Upper lobe of left lung (tissue), 6 donors: ENCODE results near the gene YAP1. TPM values are rescaled to one million over a fixed set of nuclear protein-coding genes. Genes with fewer than 3 reads are reported as not detected.
A peak's percentile ranks its signal among the peaks of the same experiment; 100 is the strongest.

Source experiments
- ATAC-seq, 2 donors: fragments of 200-7000 bp; cut with Tn5 transposase; one replicate each; pipeline ENCODE4 v1.9.1; 2022; ENCODE audit warnings: mild to moderate bottlenecking in 2 of 2, moderate library complexity in 2 of 2; ENCODE audit not compliant: low FRiP score in 2 of 2
- DNase-seq, 2 donors: peaks; one replicate each; pipeline ENCODE4 v3.0.0-alpha.2; 2019 to 2020
- H3K27ac ChIP-seq, 4 donors: fragments of 200-600 bp; sonication (generic); one replicate each; pipeline ENCODE4 v1.5.1; 2016 to 2019
- H3K27me3 ChIP-seq, 4 donors: fragments of 200-600 bp; sonication (generic); one replicate each; pipeline ENCODE4 v1.5.1; 2017 to 2019
- H3K36me3 ChIP-seq, 4 donors: fragments of 200-600 bp; sonication (generic); one replicate each; pipeline ENCODE4 v1.5.1; 2016 to 2019
- H3K4me1 ChIP-seq, 4 donors: fragments of 200-600 bp; sonication (generic); one replicate each; pipeline ENCODE4 v1.5.1; 2018 to 2019
- H3K4me3 ChIP-seq, 4 donors: fragments of 200-600 bp; sonication (generic); one replicate each; pipeline ENCODE4 v1.5.1; 2017 to 2019; ENCODE audit warnings: mild to moderate bottlenecking in 2 of 4, moderate library complexity in 1 of 4
- H3K9me3 ChIP-seq, 4 donors: fragments of 200-600 bp; sonication (generic); one replicate each; pipeline ENCODE4 v1.5.1; 2018 to 2019
- EP300 ChIP-seq, 4 donors: sonication (generic); formaldehyde crosslinking; IDR thresholded peaks; one replicate each; pipeline ENCODE4 v1.5.1; 2017; ENCODE audit warnings: antibody characterized with exemption in 4 of 4, control low read depth in 2 of 4
- POLR2A ChIP-seq, 4 donors: fragments of 450-650 bp; IDR thresholded peaks; one replicate each; pipeline ENCODE4 v1.5.1; 2016 to 2017; ENCODE audit warnings: antibody characterized with exemption in 4 of 4, mild to moderate bottlenecking in 2 of 4
- POLR2AphosphoS5 ChIP-seq, 2 donors: sonication (generic); formaldehyde crosslinking; IDR thresholded peaks; one replicate each; pipeline ENCODE4 v1.5.1; 2017; ENCODE audit warnings: antibody characterized with exemption in 2 of 2
- WGBS, 2 donors: methylation state at CpG; one replicate each; pipeline ENCODE4 v1.1.5; 2017 to 2018; 5-methylcytosine and 5-hydroxymethylcytosine counted together
- total RNA-seq, 6 donors: library from RNA; depleted of rRNA in 4 of 6; stranded (reverse); fragments of >200 nt in 4 of 6; gene quantifications; one replicate each; pipeline versions ENCODE4 v1.1.0 to v1.2.1, GENCODE V29; 2016 to 2021
- TF ChIP-seq, protein P1 (sequence below), 6 experiments: fragments of 450-650 bp in 4 of 6; fragments of 200-600 bp in 2 of 6; sonication (generic) in 2 of 6; IDR thresholded peaks; one replicate each; pipeline ENCODE4 v1.5.1; 2016 to 2019; ENCODE audit warnings: antibody characterized with exemption in 6 of 6
- donor health status: DM: no; HTN: no; CAD: no; lungs with moderate emphysema.
- donor health status: DM: no; HTN: yes; CAD: no; lungs with severe emphysema.

The YAP1 gene
- total RNA-seq, 6 donors from 2014 or later = 99.2 to 262 (median 190) TPM

DNA sequence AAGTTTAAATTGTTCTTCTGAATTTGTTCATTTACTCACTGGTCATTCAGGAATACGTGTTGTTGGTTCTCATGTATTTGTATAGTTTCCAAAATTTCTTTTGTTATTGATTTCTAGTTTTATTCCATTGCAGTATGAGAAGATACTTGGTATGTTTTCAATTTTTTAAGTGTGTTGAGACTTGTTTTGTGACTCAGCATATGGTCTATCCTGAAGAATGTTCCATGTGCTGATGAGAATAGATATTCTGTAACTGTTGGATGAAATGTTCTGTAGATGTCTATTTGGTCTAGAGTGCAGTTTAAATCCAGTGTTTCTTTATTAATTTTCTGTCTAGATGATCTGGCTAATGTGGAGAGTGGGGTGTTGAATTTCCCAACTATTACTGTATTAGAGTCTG lies 39.5 kb upstream of the YAP1 start:
- Histone ChIP-seq H3K36me3 (no peaks in the 10 kb centered on the region), H3K4me3 (no peak overlapping the region), H3K4me1 (no peaks in the 10 kb centered on the region), H3K27ac (no peak overlapping the region), H3K9me3 (peaks cover 13 to 20% (median 16%) of the 10 kb centered on the region in 4 donors), H3K27me3 (no peaks in the 10 kb centered on the region)
- WGBS, 2 donors = 38 to 43% methylated on average over 1 of the region's 1 CpG
- DNase-seq = no peak
- TF ChIP-seq POLR2A (IDR thresholded peaks at IDR 0.05) (no peak), EP300 (IDR thresholded peaks at IDR 0.05) (no peak), POLR2AphosphoS5 (IDR thresholded peaks at IDR 0.05) (no peak)
- TF ChIP-seq, protein P1, sequence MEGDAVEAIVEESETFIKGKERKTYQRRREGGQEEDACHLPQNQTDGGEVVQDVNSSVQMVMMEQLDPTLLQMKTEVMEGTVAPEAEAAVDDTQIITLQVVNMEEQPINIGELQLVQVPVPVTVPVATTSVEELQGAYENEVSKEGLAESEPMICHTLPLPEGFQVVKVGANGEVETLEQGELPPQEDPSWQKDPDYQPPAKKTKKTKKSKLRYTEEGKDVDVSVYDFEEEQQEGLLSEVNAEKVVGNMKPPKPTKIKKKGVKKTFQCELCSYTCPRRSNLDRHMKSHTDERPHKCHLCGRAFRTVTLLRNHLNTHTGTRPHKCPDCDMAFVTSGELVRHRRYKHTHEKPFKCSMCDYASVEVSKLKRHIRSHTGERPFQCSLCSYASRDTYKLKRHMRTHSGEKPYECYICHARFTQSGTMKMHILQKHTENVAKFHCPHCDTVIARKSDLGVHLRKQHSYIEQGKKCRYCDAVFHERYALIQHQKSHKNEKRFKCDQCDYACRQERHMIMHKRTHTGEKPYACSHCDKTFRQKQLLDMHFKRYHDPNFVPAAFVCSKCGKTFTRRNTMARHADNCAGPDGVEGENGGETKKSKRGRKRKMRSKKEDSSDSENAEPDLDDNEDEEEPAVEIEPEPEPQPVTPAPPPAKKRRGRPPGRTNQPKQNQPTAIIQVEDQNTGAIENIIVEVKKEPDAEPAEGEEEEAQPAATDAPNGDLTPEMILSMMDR (IDR thresholded peaks at IDR 0.05) = no peak
- ATAC-seq = no peak

- Histone ChIP-seq H3K4me1 (no peaks in the 10 kb centered on the region), H3K4me3 (no peak overlapping the region), H3K27me3 (no peaks in the 10 kb centered on the region), H3K9me3 (peaks cover 13 to 20% (median 16%) of the 10 kb centered on the region in 4 donors), H3K27ac (no peak overlapping the region), H3K36me3 (no peaks in the 10 kb centered on the region)
- DNase-seq (no peak), ATAC-seq (no peak)
- TF ChIP-seq POLR2A (IDR thresholded peaks at IDR 0.05) = no peak
- no peak for TF ChIP-seq EP300 (IDR thresholded peaks at IDR 0.05)
- TF ChIP-seq, protein P1 (IDR thresholded peaks at IDR 0.05) = no peak
- no peak for TF ChIP-seq POLR2AphosphoS5 (IDR thresholded peaks at IDR 0.05)
- 83 to 94% methylated on average over 1 of the region's 1 CpG for WGBS, 2 donors
These were observed 38.5 kb upstream of the YAP1 start for GRCh38 chr11:102071497-102072472.

DNA sequence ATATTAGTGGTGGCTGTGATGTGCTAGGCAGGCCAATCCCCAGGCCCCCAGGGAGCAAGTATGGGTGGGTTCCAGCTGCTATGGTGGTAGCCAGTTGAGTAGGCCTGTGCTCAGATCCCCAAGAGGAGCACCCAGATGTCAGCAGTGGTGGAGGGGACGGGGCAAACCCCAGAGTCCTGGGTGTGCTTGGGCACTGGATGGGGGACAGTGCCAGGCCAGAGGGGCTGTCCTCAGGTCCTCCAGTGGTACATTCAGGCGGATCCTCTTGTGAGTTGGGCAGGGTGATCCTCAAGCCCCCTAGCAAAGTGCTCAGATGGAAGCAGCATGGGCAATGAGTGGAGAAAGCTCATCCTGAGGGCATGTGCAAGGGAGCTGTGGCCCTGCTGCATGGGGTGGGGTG lies 37.0 kb upstream of the YAP1 start:
- Histone ChIP-seq H3K9me3 (peaks cover 13 to 20% (median 16%) of the 10 kb centered on the region in 4 donors), H3K4me3 (no peak overlapping the region), H3K27me3 (no peaks in the 10 kb centered on the region), H3K27ac (no peak overlapping the region), H3K4me1 (no peaks in the 10 kb centered on the region), H3K36me3 (no peaks in the 10 kb centered on the region)
- DNase-seq = peak in 1 of 2 donors; percentile 11
- TF ChIP-seq, protein P1 (IDR thresholded peaks at IDR 0.05) = no peak
- no peak for TF ChIP-seq POLR2A (IDR thresholded peaks at IDR 0.05)
- TF ChIP-seq POLR2AphosphoS5 (IDR thresholded peaks at IDR 0.05) = no peak
- no peak for TF ChIP-seq EP300 (IDR thresholded peaks at IDR 0.05)
- ATAC-seq = peak in 1 of 2 donors; percentile 55
- WGBS, 2 donors = 96 to 100% methylated on average over 1 to 2 of the region's 2 CpGs

- no peaks in the 10 kb centered on the region for H3K4me1 ChIP-seq
- H3K9me3 ChIP-seq = no peaks in the 10 kb centered on the region
- no peak overlapping the region for H3K4me3 ChIP-seq
- ATAC-seq = no peak
- no peaks in the 10 kb centered on the region for H3K27me3 ChIP-seq
- H3K27ac ChIP-seq = no peak overlapping the region
- H3K36me3 ChIP-seq = no peaks in the 10 kb centered on the region
- no peak for TF ChIP-seq POLR2A (IDR thresholded peaks at IDR 0.05)
- no peak for TF ChIP-seq POLR2AphosphoS5 (IDR thresholded peaks at IDR 0.05)
- TF ChIP-seq, protein P1 (IDR thresholded peaks at IDR 0.05) = no peak
- no peak for TF ChIP-seq EP300 (IDR thresholded peaks at IDR 0.05)
- DNase-seq = no peak
These were observed 30.6 kb upstream of the YAP1 start for GRCh38 chr11:102079625-102080024.
